ENCODE measurements around the gene DNASE1L2. TPM values are rescaled to one million over a fixed set of nuclear protein-coding genes. Genes with fewer than 3 reads are reported as not detected.

Gene DNASE1L2
- total RNA-seq, 1 experiment from 2014 or later = 1.9 TPM

GRCh38 chr16:2235695-2236336, 428 bp upstream of the DNASE1L2 start:
- ChIA-PET RAD21 (ENCODE audit: low non-redundant PET in 1 of 2, low total read pairs in 2 of 2, uncharacterized antibody in 2 of 2, unreplicated experiment in 2 of 2) (no interaction called here), POLR2A (interaction anchor here (1.2 kb wide), 1 partner anchor 16 kb away, joined by 3 read pairs; the partner anchor contains the start of gene ECI1), CTCF (no interaction called here)
- no peaks in the 10 kb centered on the region for H3K79me2 ChIP-seq (ENCODE audit: insufficient read depth, low read length)
- TF ChIP-seq ZFX (IDR thresholded peaks at IDR 0.05) (no peak), JUND (IDR thresholded peaks at IDR 0.05) (no peak), TCF7L2 (IDR thresholded peaks at IDR 0.05; ENCODE audit: borderline replicate concordance, extremely low read depth, insufficient read depth, insufficient read length) (no peak), MAX (IDR thresholded peaks at IDR 0.05) (no peak), EGR1 (IDR thresholded peaks at IDR 0.05; ENCODE audit: low read depth) (no peak), FOSL1 (IDR thresholded peaks at IDR 0.05; ENCODE audit: low read depth) (no peak), CTCF (IDR thresholded peaks at IDR 0.05 in 2 of 3, conservative IDR thresholded peaks at IDR 0.05 in 1 of 3; ENCODE audit: borderline replicate concordance in 1 of 3, insufficient read depth in 1 of 3, low read depth in 2 of 3, low read length in 2 of 3) (no peak), REST (IDR thresholded peaks at IDR 0.05; ENCODE audit: low read depth) (no peak), SIN3A (IDR thresholded peaks at IDR 0.05; ENCODE audit: low read depth) (no peak), RAD21 (IDR thresholded peaks at IDR 0.05; ENCODE audit: low read depth) (no peak), YY1 (IDR thresholded peaks at IDR 0.05; ENCODE audit: extremely low read depth, insufficient replicate concordance, low read depth, low read length) (no peak), EZH2 (IDR thresholded peaks at IDR 0.05) (no peak), SP1 (IDR thresholded peaks at IDR 0.05; ENCODE audit: low read depth) (no peak), ELF1 (IDR thresholded peaks at IDR 0.05; ENCODE audit: borderline replicate concordance, low read depth) (no peak), ZNF274 (IDR thresholded peaks at IDR 0.05; ENCODE audit: low read depth, low read length) (no peak), ZBTB33 (IDR thresholded peaks at IDR 0.05; ENCODE audit: extremely low read depth, insufficient replicate concordance, low read length) (no peak), POLR2A (IDR thresholded peaks at IDR 0.05; ENCODE audit: borderline replicate concordance, extremely low read depth, insufficient read depth, insufficient read length) (no peak), ATF3 (IDR thresholded peaks at IDR 0.05) (no peak)
- DNase-seq (ENCODE audit: low read depth, low spot score) = no peak
- intact Hi-C loops (cut with micrococcal nuclease) = no loop called here
- peak; percentile 10; the same call in 1 of the 2 replicates for ATAC-seq
- no peaks in the 10 kb centered on the region for H3K9me2 ChIP-seq (ENCODE audit: insufficient read depth)
- H3K4me3 ChIP-seq (replicated peaks in 1 of 2; ENCODE audit: low read depth in 1 of 2, low read length in 2 of 2) = no peak overlapping the region
- no peak overlapping the region for H2AFZ ChIP-seq (ENCODE audit: low read depth, low read length, poor library complexity, severe bottlenecking)
- no peak overlapping the region for H3K9ac ChIP-seq (ENCODE audit: low read length)
- H3K4me2 ChIP-seq (ENCODE audit: low read length) = no peak overlapping the region
- no peaks in the 10 kb centered on the region for H3K9me3 ChIP-seq (ENCODE audit: control insufficient read depth in 1 of 2, insufficient read depth in 1 of 2, low read depth in 1 of 2, low read length in 2 of 2)
- H3K36me3 ChIP-seq (ENCODE audit: control insufficient read depth in 1 of 2, insufficient read depth in 2 of 2, low read length in 2 of 2) = peaks cover 3% of the 10 kb centered on the region in 2 experiments; a peak in 1 of 4 replicates
- H3K4me1 ChIP-seq (ENCODE audit: control insufficient read depth in 1 of 2, insufficient read depth in 2 of 2, low read length in 2 of 2) = peaks cover 0 to 14% of the 10 kb centered on the region in 2 experiments; a peak in 3 of 4 replicates
- no peaks in the 10 kb centered on the region for H4K20me1 ChIP-seq (ENCODE audit: insufficient read depth)
- H3K27me3 ChIP-seq (ENCODE audit: insufficient read depth, low read length) = no peaks in the 10 kb centered on the region
- no TSS peak for BruUV-seq (replicated peaks)
- H3K27ac ChIP-seq (ENCODE audit: low read depth, low read length) = no peak overlapping the region; the same call in 1 of the 2 replicates

Data from HCT116 (cell line).